ENCODE results near the gene DENND1A. TPM values are rescaled to one million over a fixed set of nuclear protein-coding genes. Genes with fewer than 3 reads are reported as not detected.
A peak's percentile ranks its signal among the peaks of the same experiment; 100 is the strongest.

The DENND1A gene
- total RNA-seq, 1 donor from 2014 or later = 37.3 TPM

DNA sequence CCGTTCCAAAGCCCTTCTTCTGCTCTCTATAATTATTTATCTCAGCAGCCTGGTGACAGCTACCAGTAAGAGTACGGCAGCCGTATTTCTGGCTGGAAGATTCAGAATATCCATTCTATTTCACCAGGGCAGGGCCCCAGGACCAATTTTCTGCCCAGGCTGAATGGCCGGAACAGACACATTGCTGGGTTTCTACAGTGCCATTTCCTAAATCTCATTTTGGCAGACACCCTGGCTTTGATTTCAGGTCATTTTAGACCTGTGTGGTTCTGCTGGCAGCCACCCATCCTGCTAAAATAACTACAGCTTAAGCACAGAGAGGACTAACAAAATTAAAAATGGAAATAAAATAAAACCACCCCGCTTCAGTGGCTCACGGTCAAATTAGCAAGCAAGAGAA, 478.9 kb downstream of the DENND1A start:
- TF ChIP-seq, protein P1, sequence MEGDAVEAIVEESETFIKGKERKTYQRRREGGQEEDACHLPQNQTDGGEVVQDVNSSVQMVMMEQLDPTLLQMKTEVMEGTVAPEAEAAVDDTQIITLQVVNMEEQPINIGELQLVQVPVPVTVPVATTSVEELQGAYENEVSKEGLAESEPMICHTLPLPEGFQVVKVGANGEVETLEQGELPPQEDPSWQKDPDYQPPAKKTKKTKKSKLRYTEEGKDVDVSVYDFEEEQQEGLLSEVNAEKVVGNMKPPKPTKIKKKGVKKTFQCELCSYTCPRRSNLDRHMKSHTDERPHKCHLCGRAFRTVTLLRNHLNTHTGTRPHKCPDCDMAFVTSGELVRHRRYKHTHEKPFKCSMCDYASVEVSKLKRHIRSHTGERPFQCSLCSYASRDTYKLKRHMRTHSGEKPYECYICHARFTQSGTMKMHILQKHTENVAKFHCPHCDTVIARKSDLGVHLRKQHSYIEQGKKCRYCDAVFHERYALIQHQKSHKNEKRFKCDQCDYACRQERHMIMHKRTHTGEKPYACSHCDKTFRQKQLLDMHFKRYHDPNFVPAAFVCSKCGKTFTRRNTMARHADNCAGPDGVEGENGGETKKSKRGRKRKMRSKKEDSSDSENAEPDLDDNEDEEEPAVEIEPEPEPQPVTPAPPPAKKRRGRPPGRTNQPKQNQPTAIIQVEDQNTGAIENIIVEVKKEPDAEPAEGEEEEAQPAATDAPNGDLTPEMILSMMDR (IDR thresholded peaks at IDR 0.05) = no peak
- intact Hi-C loops (cut with DNase I) = no loop called here
- DNase-seq (ENCODE audit: low spot score in 2 of 2) = peak in 1 of 2 donors; percentile 25
- Histone ChIP-seq H3K36me3 (peaks cover 4 to 11% of the 10 kb centered on the region in 2 donors), H3K27ac (no peak overlapping the region), H3K27me3 (no peaks in the 10 kb centered on the region), H3K4me1 (no peaks in the 10 kb centered on the region), H3K9me3 (no peaks in the 10 kb centered on the region), H3K4me3 (no peak overlapping the region)

DNA sequence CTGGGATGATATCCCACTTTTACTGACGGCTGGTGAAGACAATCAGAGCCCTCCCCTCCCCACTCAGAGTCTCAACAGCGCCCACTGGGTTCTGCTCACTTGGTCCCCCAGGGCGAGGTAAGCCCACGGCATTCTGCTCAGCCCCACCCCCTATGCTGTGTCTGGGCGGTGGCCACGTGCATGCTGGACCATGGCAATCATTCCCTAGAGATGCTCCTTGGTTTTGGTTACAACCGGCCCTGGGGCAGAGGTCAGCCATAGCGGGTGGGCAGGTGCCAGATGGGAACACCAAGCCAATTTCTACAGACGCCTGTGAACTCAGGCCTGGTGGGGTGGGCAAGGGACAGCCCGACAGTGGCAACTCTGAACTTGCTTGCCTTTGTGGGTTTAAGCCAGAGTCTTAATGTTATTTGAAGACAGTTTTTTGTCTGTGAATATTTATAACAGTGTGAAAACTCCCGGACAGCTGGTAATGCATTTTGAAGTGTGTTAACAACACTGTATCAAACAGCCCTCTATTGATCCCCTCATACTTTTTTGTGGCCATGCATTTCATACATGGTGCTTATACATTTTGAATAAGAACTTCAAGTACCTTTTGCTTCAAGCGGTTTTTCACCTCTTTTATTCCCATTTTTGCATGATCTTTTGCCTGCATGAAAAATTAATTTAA, 479.7 kb downstream of the DENND1A start:
- peak in 1 of 2 donors; percentile 25 for DNase-seq (ENCODE audit: low spot score in 2 of 2)

DNA sequence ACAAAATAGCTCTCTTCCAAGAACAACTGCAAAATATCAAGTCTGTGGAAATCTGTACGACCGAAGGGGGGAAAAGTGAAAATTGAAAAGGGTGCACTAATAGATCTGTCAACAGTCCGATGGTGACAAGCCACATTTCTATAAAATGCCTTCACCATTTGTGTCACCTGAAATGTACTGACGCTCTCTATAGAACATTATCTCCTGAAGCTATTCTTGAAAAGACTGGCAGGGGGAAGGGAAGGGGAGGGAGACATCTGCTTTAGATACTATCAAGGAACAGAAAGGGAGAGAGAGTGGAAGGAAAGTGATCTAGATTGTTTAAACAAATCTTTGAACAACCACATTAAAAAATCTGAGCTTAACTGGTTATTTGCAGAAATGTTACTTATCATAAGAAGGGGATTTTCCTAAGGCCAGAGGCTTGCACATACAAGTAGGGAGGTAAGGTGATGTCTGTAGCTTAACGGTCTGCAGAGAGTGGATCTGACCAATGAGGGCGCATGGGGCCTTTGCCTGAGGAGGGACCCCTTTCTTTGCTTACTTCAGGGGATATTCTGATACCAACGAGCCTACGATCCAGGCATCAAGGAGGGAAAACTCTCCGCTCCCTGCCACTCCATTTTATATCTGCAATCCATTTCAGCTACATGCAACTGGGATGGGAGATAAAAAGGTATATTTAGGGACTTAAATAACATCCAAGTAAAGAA, 481.8 kb downstream of the DENND1A start:
- no peak overlapping the region for H3K27ac ChIP-seq

More for the DNA sequence above, 479.7 kb downstream of the DENND1A start:
- Histone ChIP-seq H3K9me3 (no peaks in the 10 kb centered on the region), H3K4me1 (no peaks in the 10 kb centered on the region), H3K27ac (no peak overlapping the region), H3K27me3 (no peaks in the 10 kb centered on the region), H3K4me3 (no peak overlapping the region), H3K36me3 (peaks cover 4 to 13% of the 10 kb centered on the region in 2 donors)
- TF ChIP-seq, protein P1 (IDR thresholded peaks at IDR 0.05) = no peak
- intact Hi-C loops (cut with DNase I) = no loop called here

DNA sequence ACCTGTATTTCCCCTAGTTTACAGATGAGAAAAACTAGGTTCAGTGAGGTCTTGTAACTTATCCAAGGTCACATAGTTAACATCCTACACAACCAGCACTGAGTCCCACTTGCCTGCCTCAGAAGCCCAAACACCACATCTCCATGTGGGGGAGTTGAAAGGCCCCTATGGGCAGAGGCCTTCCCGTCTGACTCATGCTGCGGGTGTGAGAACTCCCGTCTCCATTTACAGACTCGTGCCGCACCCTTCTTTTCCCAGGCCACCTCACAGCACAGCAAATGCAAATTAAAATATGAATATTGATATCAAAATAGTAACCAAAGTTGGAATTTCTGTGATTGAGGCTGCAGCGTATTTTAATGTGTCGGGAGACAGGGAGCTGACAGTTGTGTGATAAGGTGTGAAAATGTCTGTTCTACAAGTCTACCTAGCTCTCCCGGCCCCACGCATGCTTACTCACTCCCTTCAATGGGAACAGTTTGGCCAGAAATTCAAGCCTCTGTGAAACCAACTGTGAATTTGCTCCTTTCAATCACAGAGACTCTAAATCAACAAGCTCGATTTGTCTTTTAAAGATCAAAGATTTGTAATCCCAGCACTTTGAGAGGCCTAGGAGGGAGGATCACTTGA, 483.8 kb downstream of the DENND1A start:
- DNase-seq (ENCODE audit: low spot score in 2 of 2) = peak in 1 of 2 donors; percentile 4
- Histone ChIP-seq H3K4me1 (no peaks in the 10 kb centered on the region), H3K36me3 (peaks cover 4 to 14% of the 10 kb centered on the region in 2 donors), H3K27ac (no peak overlapping the region), H3K4me3 (no peak overlapping the region), H3K27me3 (no peaks in the 10 kb centered on the region), H3K9me3 (no peaks in the 10 kb centered on the region)
- TF ChIP-seq, protein P1 (IDR thresholded peaks at IDR 0.05) = no peak
- intact Hi-C loops (cut with DNase I) = no loop called here

More for the DNA sequence above, 481.8 kb downstream of the DENND1A start:
- intact Hi-C loops (cut with DNase I) = no loop called here
- H3K9me3 ChIP-seq = no peaks in the 10 kb centered on the region
- no peaks in the 10 kb centered on the region for H3K4me1 ChIP-seq
- TF ChIP-seq, protein P1 (IDR thresholded peaks at IDR 0.05) = no peak
- H3K4me3 ChIP-seq = no peak overlapping the region
- H3K27me3 ChIP-seq = no peaks in the 10 kb centered on the region
- DNase-seq (ENCODE audit: low spot score in 2 of 2) = peak in 1 of 2 donors; percentile 33
- H3K36me3 ChIP-seq = peaks cover 4 to 17% of the 10 kb centered on the region in 2 donors

DNA sequence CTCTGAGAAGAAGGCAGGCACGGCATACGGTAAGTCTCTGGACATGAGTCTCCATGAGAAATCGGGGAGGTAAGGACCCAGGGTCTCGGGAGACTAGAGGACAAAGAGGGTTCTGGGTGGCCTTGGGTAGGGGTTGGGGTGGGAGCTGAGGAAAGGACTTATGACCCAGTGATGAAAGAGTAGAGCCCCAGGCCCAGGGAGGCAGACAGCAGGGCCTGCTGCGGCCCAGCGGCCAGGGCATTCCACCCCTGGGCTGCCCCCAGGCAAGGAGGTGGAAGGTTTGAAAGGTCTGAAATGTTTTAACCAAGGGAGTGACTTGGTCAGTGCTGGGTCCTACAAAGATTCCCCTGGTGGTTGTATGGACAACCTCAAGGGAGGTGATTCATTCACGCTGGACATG, 484.8 kb downstream of the DENND1A start:
- Histone ChIP-seq H3K4me1 (no peaks in the 10 kb centered on the region), H3K27me3 (no peaks in the 10 kb centered on the region), H3K9me3 (no peaks in the 10 kb centered on the region), H3K36me3 (peaks cover 4 to 14% of the 10 kb centered on the region in 2 donors), H3K27ac (no peak overlapping the region), H3K4me3 (no peak overlapping the region)
- TF ChIP-seq, protein P1 (IDR thresholded peaks at IDR 0.05) = no peak
- intact Hi-C loops (cut with DNase I) = no loop called here
- peak in 1 of 2 donors; percentile 50 for DNase-seq (ENCODE audit: low spot score in 2 of 2)

All from ascending aorta (tissue), 2 donors.